Subcutaneous abdominal adipose tissue (tissue), 5 donors: ENCODE results near the gene XRCC6.
A peak's percentile ranks its signal among the peaks of the same experiment; 100 is the strongest.
"Not testable (repeated sequence)": the region's sequence is repeated elsewhere in the genome, so short reads cannot be mapped to it uniquely, and the experiment has no call there.

Experiments
- H3K27ac ChIP-seq: one replicate; pipeline ENCODE4 v1.7.0; 2013; ENCODE audit warnings: low read depth, mild to moderate bottlenecking, inconsistent platforms, low read length, moderate library complexity
- H3K27me3 ChIP-seq, 5 donors: one replicate each; pipeline ENCODE4 v1.7.0; 2013; ENCODE audit warnings: low read length in 5 of 5, inconsistent platforms in 1 of 5; ENCODE audit not compliant: control insufficient read depth in 5 of 5, insufficient read depth in 4 of 5
- H3K36me3 ChIP-seq, 5 donors: one replicate each; pipeline ENCODE4 v1.7.0; 2013; ENCODE audit warnings: low read length in 5 of 5; ENCODE audit not compliant: control insufficient read depth in 5 of 5, insufficient read depth in 5 of 5
- H3K4me1 ChIP-seq, 5 donors: one replicate each; pipeline ENCODE4 v1.7.0; 2013; ENCODE audit warnings: low read length in 5 of 5, mild to moderate bottlenecking in 3 of 5, moderate library complexity in 1 of 5; ENCODE audit not compliant: control insufficient read depth in 5 of 5, insufficient read depth in 5 of 5
- H3K4me3 ChIP-seq, 5 donors: one replicate each; pipeline ENCODE4 v1.7.0; 2013; ENCODE audit warnings: low read length in 5 of 5, low read depth in 1 of 5
- H3K9ac ChIP-seq, 5 donors: one replicate each; pipeline ENCODE4 v1.7.0; 2013; ENCODE audit warnings: low read length in 5 of 5, mild to moderate bottlenecking in 4 of 5, moderate library complexity in 3 of 5
- H3K9me3 ChIP-seq, 5 donors: one replicate each; pipeline ENCODE4 v1.7.0; 2013; ENCODE audit warnings: low read length in 5 of 5; ENCODE audit not compliant: control insufficient read depth in 5 of 5
- donor health status: healthy.
- donor health status: healthy.
- donor health status: healthy.
- donor health status: healthy.
- donor health status: healthy.

The XRCC6 gene

GRCh38 chr22:41619979-41620588 is 1.0 kb upstream of the XRCC6 start:
- H3K4me1 ChIP-seq = peaks cover 5 to 25% (median 23%) of the 10 kb centered on the region in 5 donors
- H3K27ac ChIP-seq = peak overlapping the region; percentile 99
- peaks cover 0 to 18% (median 10%) of the 10 kb centered on the region in 5 donors for H3K36me3 ChIP-seq
- no peaks in the 10 kb centered on the region for H3K27me3 ChIP-seq
- H3K4me3 ChIP-seq = peak overlapping the region; percentile 74 to 90 (median 89)
- peak overlapping the region; percentile 82 to 96 (median 84) for H3K9ac ChIP-seq
- H3K9me3 ChIP-seq = no peaks in the 10 kb centered on the region

- Histone ChIP-seq H3K36me3 (peaks cover 0 to 24% (median 16%) of the 10 kb centered on the region in 5 donors), H3K4me1 (peaks cover 5 to 25% (median 23%) of the 10 kb centered on the region in 5 donors), H3K27me3 (no peaks in the 10 kb centered on the region), H3K9me3 (no peaks in the 10 kb centered on the region), H3K27ac (peak within 1 kb of the TSS; percentile 99), H3K9ac (peak within 1 kb of the TSS; percentile 84 to 100 (median 95)), H3K4me3 (peak within 1 kb of the TSS; percentile 85 to 96 (median 89))
Measured at GRCh38 chr22:41620589-41621098, 451 bp upstream of the XRCC6 start, which contains the start of gene DESI1. TSS of gene DESI1 (minus strand) at chr22:41621043. CDS start at chr22:41620839, 204 bp downstream.

GRCh38 chr22:41621911-41622179 is 750 bp downstream of the XRCC6 start:
- Histone ChIP-seq H3K27me3 (no peaks in the 10 kb centered on the region), H3K36me3 (peaks cover 0 to 35% (median 18%) of the 10 kb centered on the region in 5 donors), H3K9ac (peak overlapping the region; percentile 74 to 100 (median 88)), H3K27ac (peak overlapping the region; percentile 99), H3K4me3 (peak overlapping the region; percentile 85 to 96 (median 89)), H3K9me3 (no peaks in the 10 kb centered on the region), H3K4me1 (peaks cover 5 to 25% (median 23%) of the 10 kb centered on the region in 5 donors)

GRCh38 chr22:41625577-41625976 is 4.5 kb downstream of the XRCC6 start:
- Histone ChIP-seq H3K4me1 (peaks cover 5 to 11% (median 9%) of the 10 kb centered on the region in 5 donors), H3K9ac (no peak overlapping the region), H3K27ac (no peak overlapping the region), H3K27me3 (no peaks in the 10 kb centered on the region), H3K9me3 (no peaks in the 10 kb centered on the region), H3K36me3 (peaks cover 6 to 69% (median 43%) of the 10 kb centered on the region in 5 donors), H3K4me3 (no peak overlapping the region)

GRCh38 chr22:41631115-41631514 is 10.0 kb downstream of the XRCC6 start:
- not testable (repeated sequence) for H3K27ac ChIP-seq, H3K9ac ChIP-seq, H3K27me3 ChIP-seq, H3K9me3 ChIP-seq, H3K4me3 ChIP-seq, H3K4me1 ChIP-seq
- H3K36me3 ChIP-seq = peaks cover 16 to 75% (median 57%) of the 10 kb centered on the region in 5 donors

GRCh38 chr22:41631615-41632014 is 10.5 kb downstream of the XRCC6 start:
- H3K9me3 ChIP-seq, H3K27me3 ChIP-seq, H3K9ac ChIP-seq, H3K4me1 ChIP-seq, H3K4me3 ChIP-seq, H3K27ac ChIP-seq: not testable (repeated sequence)
- peaks cover 18 to 77% (median 62%) of the 10 kb centered on the region in 5 donors for H3K36me3 ChIP-seq

- not testable (repeated sequence) for H3K4me3 ChIP-seq, H3K27ac ChIP-seq, H3K9me3 ChIP-seq, H3K4me1 ChIP-seq, H3K27me3 ChIP-seq
- peaks cover 22 to 77% (median 61%) of the 10 kb centered on the region in 5 donors for H3K36me3 ChIP-seq
- peak overlapping the region in 1 of 5 donors; percentile 13 for H3K9ac ChIP-seq
Measured at GRCh38 chr22:41634610-41635009, 13.5 kb downstream of the XRCC6 start.

GRCh38 chr22:41636467-41636866 is 15.4 kb downstream of the XRCC6 start:
- no peaks in the 10 kb centered on the region for H3K9me3 ChIP-seq
- no peaks in the 10 kb centered on the region for H3K27me3 ChIP-seq
- no peak overlapping the region for H3K9ac ChIP-seq
- no peaks in the 10 kb centered on the region for H3K4me1 ChIP-seq
- H3K36me3 ChIP-seq = peaks cover 26 to 85% (median 67%) of the 10 kb centered on the region in 5 donors
- no peak overlapping the region for H3K27ac ChIP-seq
- no peak overlapping the region for H3K4me3 ChIP-seq

GRCh38 chr22:41637623-41638022 is 16.5 kb downstream of the XRCC6 start:
- H3K27ac ChIP-seq, H3K9me3 ChIP-seq: not testable (repeated sequence)
- H3K36me3 ChIP-seq = peaks cover 34 to 88% (median 72%) of the 10 kb centered on the region in 5 donors

GRCh38 chr22:41638124-41638523 is 17.0 kb downstream of the XRCC6 start:
- Histone ChIP-seq H3K9me3 (no peaks in the 10 kb centered on the region), H3K36me3 (peaks cover 37 to 92% (median 75%) of the 10 kb centered on the region in 5 donors), H3K9ac (no peak overlapping the region), H3K4me3 (no peak overlapping the region), H3K4me1 (no peaks in the 10 kb centered on the region), H3K27ac (no peak overlapping the region), H3K27me3 (no peaks in the 10 kb centered on the region)

More at GRCh38 chr22:41637623-41638022, 16.5 kb downstream of the XRCC6 start:
- H3K27me3 ChIP-seq, H3K4me1 ChIP-seq, H3K4me3 ChIP-seq, H3K9ac ChIP-seq: not testable (repeated sequence)
